HG02852 (cell line): ENCODE data around the gene DNAH8.

Experiments
- ATAC-seq: cut with Tn5 transposase; IDR thresholded peaks from one replicate; pipeline ENCODE4 v1.9.1; 2021; ENCODE audit warnings: mild to moderate bottlenecking, moderate library complexity; ENCODE audit not compliant: unreplicated experiment

DNAH8 gene

GRCh38 chr6:39047434-39048327 is 332.6 kb downstream of the DNAH8 start:
- ATAC-seq: no peak

GRCh38 chr6:39048481-39049399 is 333.6 kb downstream of the DNAH8 start, which contains the start of gene GLP1R:
GLP1R (plus strand) TSS chr6:39048781; CDS start chr6:39048841, 60 bp downstream.
- ATAC-seq: no peak

GRCh38 chr6:39049575-39050283 is 334.6 kb downstream of the DNAH8 start:
- ATAC-seq: no peak

GRCh38 chr6:39050453-39051112 is 335.5 kb downstream of the DNAH8 start:
- no peak for ATAC-seq

GRCh38 chr6:39051399-39052122 is 336.4 kb downstream of the DNAH8 start:
- ATAC-seq: no peak

- no peak for ATAC-seq
Measured at GRCh38 chr6:39053016-39053624, 338.0 kb downstream of the DNAH8 start.

- no peak for ATAC-seq
Measured at GRCh38 chr6:39053854-39054576, 338.9 kb downstream of the DNAH8 start.

- no peak for ATAC-seq
Measured at GRCh38 chr6:39054577-39055142, 339.5 kb downstream of the DNAH8 start.

- ATAC-seq: no peak
Measured at GRCh38 chr6:39055661-39056060, 340.6 kb downstream of the DNAH8 start.

GRCh38 chr6:39056191-39056590 is 341.1 kb downstream of the DNAH8 start:
- no peak for ATAC-seq

- no peak for ATAC-seq
Measured at GRCh38 chr6:39056681-39057080, 341.6 kb downstream of the DNAH8 start.

GRCh38 chr6:39057251-39058155 is 342.4 kb downstream of the DNAH8 start:
- no peak for ATAC-seq

- ATAC-seq: no peak
Measured at GRCh38 chr6:39058471-39059147, 343.5 kb downstream of the DNAH8 start.

GRCh38 chr6:39059496-39060310 is 344.6 kb downstream of the DNAH8 start:
- no peak for ATAC-seq

GRCh38 chr6:39060467-39061160 is 345.5 kb downstream of the DNAH8 start:
- ATAC-seq: no peak
